Heart left ventricle (tissue), 13 donors: ENCODE measurements around the gene SETD2.
"Not testable (repeated sequence)": the region's sequence is repeated elsewhere in the genome, so short reads cannot be mapped to it uniquely, and the experiment has no call there.

Source experiments
- POLR2A ChIP-seq, 2 donors: fragments of 450-650 bp; IDR thresholded peaks; one replicate each; pipeline ENCODE4 v1.6.1; 2017; ENCODE audit warnings: antibody characterized with exemption in 2 of 2, mild to moderate bottlenecking in 2 of 2, moderate library complexity in 2 of 2
- TF ChIP-seq, protein P1 (sequence below), 12 donors: fragments of 200-600 bp; sonication (generic) in 4 of 12; IDR thresholded peaks; one replicate each; pipeline versions ENCODE4 v1.5.0 to v1.8.0; 2018 to 2022; ENCODE audit warnings: antibody characterized with exemption in 12 of 12, mild to moderate bottlenecking in 5 of 12
- donor health status: ischemic (EF 13 %, LVEDD 7.1; RV severe dilation, severe dysfunction).
- donor health status: DM: no; HTN: yes; CAD: no.
- donor health status: DM: no; HTN: no; CAD: no.
- donor health status: ischemic (EF 25% LVEDD 6.9; RV normal size, moderate dysfunction).
- donor health status: ischemic (EF 25% LVEDD 5.7; RV mildly dilated, moderate dysfunction).
- donor health status: ischemic (EF 35%, LVEDD 5.7; RV mildly dilated, moderate dysfunction).
- donor health status: nonischemic (EF 11% LVEDD 7.7; RV severe dilation, severe dysfunction).
- donor health status: DM: yes; HTN: yes; CAD: no.
- donor health status: PGD.
- donor health status: ischemic (EF 29% LVEDD 5.4; RV normal size, mild dysfunction).
- donor health status: nonischemic (EF 23%, LVEDD 6.1; RV moderate dilation, normal function).

DNA sequence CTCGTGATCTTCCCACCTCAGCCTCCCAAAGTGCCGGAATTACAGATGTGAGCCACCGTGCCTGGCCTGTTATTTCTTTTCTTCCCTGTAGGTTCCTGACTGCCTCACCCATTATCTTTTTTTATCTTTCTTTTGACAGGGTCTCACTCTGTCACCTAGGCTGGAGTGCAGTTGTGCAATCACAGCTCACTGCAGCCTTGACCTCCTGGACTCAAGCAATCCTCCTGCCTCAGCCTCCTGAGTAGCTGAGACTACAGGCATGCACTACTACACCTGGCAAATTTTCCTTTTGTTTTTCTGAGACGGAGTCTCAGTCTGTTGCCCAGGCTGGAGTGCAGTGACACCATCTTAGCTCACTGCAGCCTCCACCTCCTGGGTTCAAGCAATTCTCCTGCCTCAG, 17.8 kb upstream of the SETD2 start:
- not testable (repeated sequence) for TF ChIP-seq POLR2A (IDR thresholded peaks at IDR 0.05)
- TF ChIP-seq, protein P1, sequence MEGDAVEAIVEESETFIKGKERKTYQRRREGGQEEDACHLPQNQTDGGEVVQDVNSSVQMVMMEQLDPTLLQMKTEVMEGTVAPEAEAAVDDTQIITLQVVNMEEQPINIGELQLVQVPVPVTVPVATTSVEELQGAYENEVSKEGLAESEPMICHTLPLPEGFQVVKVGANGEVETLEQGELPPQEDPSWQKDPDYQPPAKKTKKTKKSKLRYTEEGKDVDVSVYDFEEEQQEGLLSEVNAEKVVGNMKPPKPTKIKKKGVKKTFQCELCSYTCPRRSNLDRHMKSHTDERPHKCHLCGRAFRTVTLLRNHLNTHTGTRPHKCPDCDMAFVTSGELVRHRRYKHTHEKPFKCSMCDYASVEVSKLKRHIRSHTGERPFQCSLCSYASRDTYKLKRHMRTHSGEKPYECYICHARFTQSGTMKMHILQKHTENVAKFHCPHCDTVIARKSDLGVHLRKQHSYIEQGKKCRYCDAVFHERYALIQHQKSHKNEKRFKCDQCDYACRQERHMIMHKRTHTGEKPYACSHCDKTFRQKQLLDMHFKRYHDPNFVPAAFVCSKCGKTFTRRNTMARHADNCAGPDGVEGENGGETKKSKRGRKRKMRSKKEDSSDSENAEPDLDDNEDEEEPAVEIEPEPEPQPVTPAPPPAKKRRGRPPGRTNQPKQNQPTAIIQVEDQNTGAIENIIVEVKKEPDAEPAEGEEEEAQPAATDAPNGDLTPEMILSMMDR (IDR thresholded peaks at IDR 0.05) = not testable (repeated sequence)
